AG09309 (cell line): ENCODE measurements around the gene HEPH.

Experiments used
- DNase-seq: peaks from one replicate; pipeline ENCODE4 v3.0.0-alpha.2; 2010; ENCODE audit warnings: low read depth
- H3K4me3 ChIP-seq: 2 replicates; pipeline ENCODE4 v1.5.1; 2011; ENCODE audit warnings: mild to moderate bottlenecking, low read depth, low read length, moderate library complexity; ENCODE audit not compliant: control insufficient read depth
- TF ChIP-seq, protein P1 (sequence below): IDR thresholded peaks from 2 replicates; pipeline ENCODE4 v1.5.1; 2011; ENCODE audit warnings: mild to moderate bottlenecking, low read depth, low read length, inconsistent platforms; ENCODE audit not compliant: insufficient read depth, control insufficient read depth; ENCODE audit errors: missing control alignments

The HEPH gene

DNA sequence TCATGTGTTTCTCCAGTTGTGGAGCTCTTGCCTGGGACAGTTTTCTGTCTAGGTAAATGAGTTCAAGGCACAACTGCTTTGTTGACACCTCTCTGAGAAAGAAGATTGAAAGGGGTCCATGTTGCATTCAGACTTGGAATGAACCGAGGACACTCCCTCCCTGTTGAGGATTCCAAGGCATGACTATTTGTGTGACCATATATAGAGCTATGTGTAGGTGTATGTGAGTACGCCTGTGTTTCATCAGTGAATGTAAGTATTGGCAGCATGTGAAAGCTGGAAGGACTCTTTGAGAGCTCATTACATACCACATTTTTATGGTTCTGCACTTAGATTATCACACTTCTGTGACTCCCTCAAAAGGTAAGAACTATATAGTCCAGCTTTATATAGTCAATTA, 3.4 kb downstream of the HEPH start:
- TF ChIP-seq, protein P1, sequence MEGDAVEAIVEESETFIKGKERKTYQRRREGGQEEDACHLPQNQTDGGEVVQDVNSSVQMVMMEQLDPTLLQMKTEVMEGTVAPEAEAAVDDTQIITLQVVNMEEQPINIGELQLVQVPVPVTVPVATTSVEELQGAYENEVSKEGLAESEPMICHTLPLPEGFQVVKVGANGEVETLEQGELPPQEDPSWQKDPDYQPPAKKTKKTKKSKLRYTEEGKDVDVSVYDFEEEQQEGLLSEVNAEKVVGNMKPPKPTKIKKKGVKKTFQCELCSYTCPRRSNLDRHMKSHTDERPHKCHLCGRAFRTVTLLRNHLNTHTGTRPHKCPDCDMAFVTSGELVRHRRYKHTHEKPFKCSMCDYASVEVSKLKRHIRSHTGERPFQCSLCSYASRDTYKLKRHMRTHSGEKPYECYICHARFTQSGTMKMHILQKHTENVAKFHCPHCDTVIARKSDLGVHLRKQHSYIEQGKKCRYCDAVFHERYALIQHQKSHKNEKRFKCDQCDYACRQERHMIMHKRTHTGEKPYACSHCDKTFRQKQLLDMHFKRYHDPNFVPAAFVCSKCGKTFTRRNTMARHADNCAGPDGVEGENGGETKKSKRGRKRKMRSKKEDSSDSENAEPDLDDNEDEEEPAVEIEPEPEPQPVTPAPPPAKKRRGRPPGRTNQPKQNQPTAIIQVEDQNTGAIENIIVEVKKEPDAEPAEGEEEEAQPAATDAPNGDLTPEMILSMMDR = no peak
- no peak for DNase-seq
- no peak overlapping the region for H3K4me3 ChIP-seq

DNA sequence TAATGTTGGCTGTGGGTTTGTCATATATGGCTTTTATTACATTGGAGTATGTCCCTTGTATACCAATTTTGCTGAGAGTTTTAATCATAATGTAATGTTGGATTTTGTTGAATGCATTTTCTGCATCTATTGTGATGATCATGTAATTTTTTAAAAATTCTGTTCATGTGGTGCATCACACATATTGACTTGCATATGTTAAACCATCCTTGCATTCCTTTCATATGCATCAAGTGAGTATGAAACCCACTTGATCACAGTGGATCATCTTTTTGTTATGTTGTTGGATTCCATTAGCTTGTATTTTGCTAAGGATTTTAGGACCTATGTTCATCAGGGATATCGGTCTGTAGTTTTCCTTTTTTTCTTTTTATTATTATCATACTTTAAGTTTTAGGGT, 12.1 kb downstream of the HEPH start:
- TF ChIP-seq, protein P1 = no peak
- no peak for DNase-seq
- no peak overlapping the region for H3K4me3 ChIP-seq

DNA sequence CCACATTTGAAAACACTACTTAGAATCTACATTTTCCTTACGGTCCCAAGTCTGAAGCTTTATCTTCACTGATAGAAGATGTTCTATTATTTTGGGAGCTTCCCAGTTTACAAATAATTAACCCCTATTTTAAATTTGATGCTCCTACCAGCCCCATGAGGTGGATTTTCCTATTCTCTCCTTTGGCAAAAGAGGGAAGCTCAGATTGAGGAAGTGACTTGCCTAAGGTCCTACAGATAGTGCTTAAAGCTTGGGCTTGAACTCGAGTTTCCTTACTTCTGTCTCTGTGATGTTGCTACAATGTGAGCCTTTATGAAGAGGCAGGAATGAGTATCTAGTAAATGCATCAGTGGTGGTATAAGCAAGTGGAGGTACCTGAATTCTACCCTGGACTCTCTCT, 27.5 kb downstream of the HEPH start:
- no peak for DNase-seq
- H3K4me3 ChIP-seq = no peak overlapping the region
- TF ChIP-seq, protein P1 = no peak

DNA sequence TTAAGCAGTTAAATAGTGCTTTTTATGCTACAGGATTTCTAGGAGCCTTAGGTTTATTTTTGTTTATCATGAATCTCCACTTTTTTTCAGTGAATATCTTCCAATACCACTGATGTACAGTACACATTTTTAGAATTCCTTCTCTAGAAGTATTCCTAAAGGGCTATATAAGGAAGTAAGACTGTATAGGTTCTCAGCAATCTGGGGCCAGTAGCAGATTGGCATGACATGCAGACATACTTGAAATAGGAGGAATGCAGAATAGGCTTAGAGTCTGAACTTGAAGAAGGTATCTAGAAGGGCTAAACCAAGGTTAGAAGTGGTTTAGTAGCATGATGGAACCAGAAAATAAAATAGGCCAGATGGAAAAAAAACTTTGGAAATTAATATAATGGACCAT, 29.8 kb downstream of the HEPH start:
- DNase-seq = no peak
- TF ChIP-seq, protein P1 = no peak
- H3K4me3 ChIP-seq = no peak overlapping the region

DNA sequence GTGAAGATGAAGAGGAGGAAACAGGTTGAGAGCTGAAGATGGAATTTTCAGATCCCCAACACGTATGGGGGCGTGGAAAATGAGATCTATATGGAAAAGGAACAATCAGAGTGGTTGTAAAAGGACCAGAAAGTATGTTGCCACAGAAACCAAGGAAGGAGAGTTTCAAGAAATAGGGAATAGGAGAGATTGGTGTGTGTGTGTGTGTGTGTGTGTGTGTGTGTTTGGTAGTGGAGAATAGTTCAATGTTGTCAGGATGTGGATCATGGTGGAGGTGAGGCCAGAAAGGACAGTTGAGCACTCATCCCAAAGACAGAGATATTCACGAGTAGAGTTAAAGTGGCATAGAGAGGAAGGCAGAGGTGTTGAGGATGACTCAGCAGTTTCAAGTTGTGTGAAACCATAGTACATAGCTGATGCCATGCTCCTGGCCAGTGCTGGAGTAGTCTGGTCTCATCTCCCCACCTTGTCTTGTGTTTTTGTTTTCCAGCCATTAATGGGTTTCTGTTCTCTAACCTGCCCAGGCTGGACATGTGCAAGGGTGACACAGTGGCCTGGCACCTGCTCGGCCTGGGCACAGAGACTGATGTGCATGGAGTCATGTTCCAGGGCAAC, 36.1 kb downstream of the HEPH start:
- no peak for DNase-seq
- H3K4me3 ChIP-seq = no peak overlapping the region
- TF ChIP-seq, protein P1 = no peak

DNA sequence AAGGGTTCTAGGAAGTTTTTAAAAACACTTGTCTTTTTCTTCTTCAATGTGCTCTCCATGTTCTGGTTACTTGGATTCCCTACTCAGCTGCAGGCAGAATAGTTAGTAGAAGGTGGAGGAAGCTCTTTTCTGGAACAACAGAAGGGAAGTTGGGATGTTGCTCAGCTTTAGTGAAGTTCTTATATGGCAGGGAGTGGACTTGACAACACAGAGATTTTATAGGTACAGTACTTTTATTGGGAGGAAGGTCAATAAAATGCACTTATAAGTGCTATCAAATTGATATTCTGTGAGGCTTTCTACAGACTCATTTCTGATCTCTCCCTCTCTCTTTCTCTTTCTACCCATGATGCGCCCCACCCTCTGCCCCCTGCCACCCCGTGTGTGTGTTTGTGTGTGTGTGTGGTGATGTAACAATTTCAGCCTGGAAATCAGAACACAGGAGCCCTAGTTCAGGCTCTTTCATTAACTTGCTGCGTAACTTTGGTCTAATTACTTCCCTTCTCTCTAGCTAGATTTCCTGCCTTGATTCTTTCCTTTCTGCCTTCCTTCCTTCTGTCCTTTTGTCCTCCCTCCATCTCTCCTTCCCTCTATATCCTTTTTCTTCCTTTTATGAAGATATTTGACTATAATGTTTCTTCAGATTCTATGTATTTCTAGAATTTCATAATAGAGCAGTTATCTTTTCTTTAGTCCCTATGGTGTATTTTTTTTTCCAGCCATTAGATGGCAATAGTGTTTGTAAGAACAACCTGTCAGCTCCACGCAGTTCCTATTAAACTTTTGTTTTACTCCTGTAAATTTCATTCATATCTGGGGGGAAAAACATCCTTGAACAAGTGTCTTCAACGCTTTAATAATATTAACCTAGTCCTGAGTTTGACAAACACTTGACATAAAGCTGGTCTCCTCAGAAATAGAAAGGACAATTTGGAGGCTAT, 37.1 kb downstream of the HEPH start:
- DNase-seq = peak; percentile 3
- TF ChIP-seq, protein P1 = peak; percentile 36
- H3K4me3 ChIP-seq = no peak overlapping the region
